IPS-18c (cell line): ENCODE measurements around the gene SULF2.

Experiments
- H3K4me3 ChIP-seq: 2 replicates; pipeline ENCODE4 v1.7.0; 2013; ENCODE audit warnings: low read depth, mild to moderate bottlenecking, low read length, moderate library complexity; ENCODE audit not compliant: insufficient read depth
- H3K9me3 ChIP-seq: one replicate; pipeline ENCODE4 v1.6.1; 2013; ENCODE audit warnings: mild to moderate bottlenecking, low read length, moderate library complexity; ENCODE audit not compliant: control insufficient read depth, insufficient read depth

Gene SULF2

DNA sequence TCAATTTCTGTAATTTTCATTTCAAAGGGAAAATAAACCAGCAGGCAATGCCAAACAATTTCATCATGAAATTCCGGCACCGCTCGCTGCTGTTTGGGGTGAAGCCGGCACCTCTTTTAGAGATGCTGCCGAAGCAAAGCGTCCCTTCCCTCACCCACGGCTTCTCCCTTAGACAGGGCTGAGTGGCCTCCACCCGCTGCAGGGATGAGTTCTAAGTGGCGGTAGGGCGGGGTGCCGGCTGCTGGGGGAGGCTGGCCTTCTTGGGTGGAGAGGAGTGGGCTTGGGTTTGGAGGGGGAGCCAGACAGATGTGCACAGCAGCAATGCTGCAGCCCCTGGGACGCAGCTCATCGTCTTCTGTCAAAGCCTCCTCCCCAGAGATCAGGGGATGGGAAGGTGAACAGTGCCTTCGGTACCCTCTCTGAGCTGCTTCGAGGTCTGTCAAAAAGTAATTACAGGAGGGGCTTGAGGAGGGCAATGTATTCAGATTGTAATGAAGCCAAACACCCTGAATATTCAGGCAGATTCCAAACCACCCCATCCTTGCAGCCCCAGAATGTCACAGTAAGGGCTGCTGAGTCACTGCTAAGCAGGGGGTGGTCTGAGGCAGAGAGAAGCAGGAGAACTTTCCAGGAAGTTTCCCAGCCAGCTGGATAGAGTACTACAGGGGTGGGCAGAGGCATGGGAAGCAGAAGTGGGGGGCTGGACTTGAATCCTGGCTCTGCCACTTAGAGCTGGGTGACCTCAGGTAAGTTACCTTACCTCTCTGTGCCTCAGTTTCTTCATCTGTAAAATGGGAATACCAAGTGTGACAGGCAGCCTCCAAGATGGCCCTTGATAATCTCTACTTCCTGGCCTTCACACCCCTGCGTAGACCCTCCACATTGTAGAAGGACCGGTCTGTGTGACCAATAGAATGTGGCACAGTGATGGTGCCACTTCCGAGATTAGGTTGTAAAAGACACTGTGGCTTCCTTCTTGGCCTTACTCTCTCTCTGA, 96.6 kb downstream of the SULF2 start:
- Histone ChIP-seq H3K4me3 (no peak overlapping the region), H3K9me3 (peaks cover 13% of the 10 kb centered on the region)

DNA sequence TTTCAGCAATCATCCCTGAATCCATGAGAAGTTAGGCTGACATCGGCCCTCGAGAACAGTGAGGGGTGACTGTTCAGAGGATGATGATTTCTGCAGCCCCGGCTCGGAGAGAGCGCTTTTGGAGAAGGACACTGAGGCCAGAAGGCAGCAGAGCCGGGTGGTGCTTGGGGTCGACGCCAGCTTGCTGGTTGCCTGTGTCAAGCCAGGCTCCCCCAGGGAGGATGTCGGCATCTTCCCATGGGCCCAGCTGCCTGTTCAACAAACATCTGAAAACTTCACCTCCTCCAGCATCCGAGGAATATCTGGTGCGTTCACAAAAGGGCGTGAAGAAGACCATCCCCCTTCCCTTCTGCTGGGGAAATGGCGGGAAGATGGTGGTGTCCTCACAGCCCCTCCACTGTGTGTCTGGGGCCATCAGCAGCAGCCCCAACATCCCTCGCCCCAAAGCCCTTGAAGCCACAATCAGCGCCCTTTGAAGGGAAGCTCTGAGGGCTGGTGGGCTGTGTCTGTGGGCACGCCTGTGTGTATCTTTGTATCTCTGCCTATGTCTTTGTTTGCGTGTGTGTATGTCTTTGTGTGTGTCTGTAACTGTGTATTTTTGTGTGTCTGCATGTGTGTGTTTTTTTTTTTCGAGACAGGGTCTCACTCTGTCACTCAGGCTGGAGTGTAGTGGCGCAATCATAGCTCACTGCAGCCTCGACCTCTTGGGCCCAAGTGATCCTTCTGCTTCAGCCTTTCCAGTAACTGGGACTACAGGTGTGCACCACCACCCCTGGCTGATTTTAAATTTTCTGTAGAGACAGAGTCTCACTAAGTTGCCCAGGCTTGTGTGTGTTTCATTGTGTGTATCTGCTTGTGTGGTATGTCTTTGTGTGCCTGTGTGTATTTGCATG, 97.9 kb downstream of the SULF2 start:
- Histone ChIP-seq H3K9me3 (peaks cover 11% of the 10 kb centered on the region), H3K4me3 (no peak overlapping the region)

DNA sequence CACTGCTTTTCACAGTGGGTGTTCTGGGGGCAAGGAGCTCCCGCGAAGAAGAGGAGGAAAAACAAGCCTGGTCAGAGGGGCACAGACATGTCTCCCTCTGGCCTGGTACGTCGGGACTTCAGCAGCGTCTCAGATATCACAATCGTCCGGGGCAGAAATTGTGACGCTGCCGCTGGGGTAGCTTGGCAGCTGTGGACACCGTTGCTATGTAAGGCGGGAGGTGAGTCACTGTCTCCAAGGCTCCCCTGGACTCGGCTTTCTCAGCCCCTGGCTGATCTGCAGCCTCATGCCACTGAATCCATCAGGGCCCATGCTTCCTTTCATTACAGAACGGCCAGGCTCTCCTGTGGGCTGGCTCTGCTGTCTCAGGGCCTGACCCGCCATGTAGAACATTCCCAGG, 98.7 kb downstream of the SULF2 start:
- no peak overlapping the region for H3K4me3 ChIP-seq

DNA sequence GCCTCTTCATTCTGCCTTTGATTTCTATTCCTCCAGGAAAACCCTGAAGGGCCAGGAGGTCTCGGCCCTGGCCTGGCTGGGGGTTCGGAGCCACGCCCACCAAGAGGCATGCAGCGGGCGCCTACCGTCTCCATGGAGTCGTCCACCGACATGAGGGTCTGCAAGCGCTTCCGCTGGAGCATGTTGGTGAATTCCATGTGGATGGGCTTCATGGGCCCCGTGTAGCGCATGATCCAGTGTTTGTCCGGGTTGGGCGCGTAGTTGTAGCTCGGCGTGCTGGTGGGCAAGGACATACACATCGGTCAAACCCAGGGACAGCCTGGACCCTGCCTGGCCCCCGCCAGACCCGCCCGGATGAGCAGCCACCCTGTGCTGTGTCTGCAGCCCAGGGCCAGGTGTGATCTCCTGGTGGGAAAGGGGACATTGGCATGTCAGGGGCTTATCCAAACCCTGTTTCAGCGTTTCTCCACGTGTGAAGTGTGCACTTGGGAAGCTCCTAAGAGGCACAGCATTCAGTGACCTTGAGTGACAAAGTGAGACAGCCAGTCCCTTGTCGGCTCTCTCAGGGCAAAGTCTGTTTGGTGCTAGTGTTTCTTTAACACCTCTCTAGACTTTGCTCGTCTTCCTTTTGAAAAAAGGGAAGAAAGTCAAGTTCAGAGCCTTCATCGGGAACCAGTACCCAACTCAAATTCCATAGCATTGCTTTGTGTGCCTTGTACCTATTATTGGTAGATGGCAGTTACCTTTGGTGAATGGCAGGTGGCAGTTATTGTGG, 100.8 kb downstream of the SULF2 start:
- Histone ChIP-seq H3K4me3 (no peak overlapping the region), H3K9me3 (peaks cover 3% of the 10 kb centered on the region)

More for the DNA sequence above, 98.7 kb downstream of the SULF2 start:
- peaks cover 5% of the 10 kb centered on the region for H3K9me3 ChIP-seq

DNA sequence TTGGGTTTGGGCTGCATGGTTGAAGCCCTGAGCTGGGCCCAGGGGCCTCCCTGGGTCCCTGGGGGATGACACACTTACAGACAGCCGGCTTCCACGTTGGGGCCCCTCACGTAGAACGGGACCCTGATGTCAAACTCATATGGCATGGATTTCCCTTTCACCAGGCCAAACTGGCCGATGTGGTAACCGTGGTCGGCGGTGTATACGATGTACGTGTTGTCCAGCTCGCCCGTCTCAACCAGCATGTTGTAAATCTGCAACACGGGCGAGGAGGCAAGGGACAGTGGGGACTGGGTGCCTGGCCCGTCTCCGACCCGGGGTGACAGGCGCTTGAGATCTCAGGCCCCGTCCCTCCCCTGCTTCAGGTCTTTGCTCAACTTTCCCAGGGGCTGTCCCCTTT, 102.4 kb downstream of the SULF2 start:
- H3K9me3 ChIP-seq, result no peaks in the 10 kb centered on the region

DNA sequence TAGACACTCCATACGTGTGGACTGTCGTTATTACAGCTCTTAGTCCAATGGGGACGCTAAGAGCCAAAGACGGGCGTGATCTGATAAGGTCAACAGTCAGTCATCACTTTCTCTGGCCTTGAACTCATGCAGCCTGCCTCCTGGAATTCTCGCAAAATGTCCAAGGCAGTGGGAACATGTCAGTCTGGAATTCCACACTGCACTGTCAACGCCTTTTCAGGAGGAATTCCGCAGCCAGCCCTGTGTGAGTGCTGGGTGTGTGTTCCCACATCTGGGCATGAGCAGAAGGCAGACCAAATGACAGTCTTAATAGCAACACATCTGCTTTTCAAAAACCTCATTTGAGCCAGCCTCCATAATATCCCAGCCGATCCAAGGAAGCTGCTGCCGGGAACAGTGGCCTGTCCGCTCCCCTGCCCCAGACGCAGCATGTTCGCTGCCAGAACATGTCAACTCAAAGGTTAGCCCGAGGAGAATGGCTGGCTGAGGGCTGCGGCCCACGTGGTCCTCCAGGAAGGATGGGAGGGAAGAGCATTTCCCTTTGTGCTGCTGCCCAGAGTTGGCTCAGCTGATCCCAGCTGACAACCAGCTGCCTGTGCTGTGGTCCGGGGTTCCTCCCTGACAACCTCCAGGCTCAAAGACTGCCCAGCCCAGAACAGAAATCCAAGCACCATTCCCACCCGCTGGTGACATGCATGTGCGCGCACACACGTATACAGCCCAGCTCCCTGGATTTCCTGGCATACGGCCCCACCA, 103.1 kb downstream of the SULF2 start:
- no peak overlapping the region for H3K4me3 ChIP-seq
- H3K9me3 ChIP-seq, result no peaks in the 10 kb centered on the region

More for the DNA sequence above, 102.4 kb downstream of the SULF2 start:
- no peak overlapping the region for H3K4me3 ChIP-seq

DNA sequence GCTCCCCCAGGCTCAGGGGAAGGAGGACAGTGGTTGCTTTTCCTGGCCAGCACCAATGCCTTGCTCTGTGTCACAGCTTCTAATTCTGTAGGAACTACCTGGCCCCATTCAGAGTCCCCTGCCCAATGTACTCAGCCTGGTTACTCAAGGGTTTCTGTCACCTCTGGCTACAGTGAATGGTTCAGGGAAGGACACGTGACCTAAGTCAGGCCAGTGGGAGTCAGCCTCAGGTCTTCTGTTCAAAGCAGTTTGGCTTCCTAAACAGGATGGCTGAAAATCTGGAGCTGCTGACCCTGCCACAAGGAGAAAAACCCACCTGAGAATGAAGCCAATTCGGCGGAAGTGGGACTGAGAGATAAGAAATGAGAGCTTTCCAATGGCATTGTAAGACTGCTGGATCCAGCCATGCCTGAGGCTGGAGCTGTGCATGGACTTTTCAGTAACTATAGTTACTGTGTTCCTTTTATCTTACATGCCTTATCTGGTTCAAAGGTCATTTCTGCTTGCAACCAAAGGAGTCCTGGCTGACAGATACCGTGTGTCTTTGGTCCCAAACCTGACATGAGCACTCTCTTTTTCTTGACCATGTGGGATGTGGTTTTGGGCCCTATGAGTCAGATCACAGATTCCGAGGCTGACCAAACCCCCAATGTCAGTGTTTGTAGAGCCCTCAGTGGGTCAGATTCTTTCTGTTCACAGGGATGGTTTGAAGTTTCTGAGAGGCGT, 104.3 kb downstream of the SULF2 start:
- H3K9me3 ChIP-seq, result no peaks in the 10 kb centered on the region
- H3K4me3 ChIP-seq, result no peak overlapping the region

DNA sequence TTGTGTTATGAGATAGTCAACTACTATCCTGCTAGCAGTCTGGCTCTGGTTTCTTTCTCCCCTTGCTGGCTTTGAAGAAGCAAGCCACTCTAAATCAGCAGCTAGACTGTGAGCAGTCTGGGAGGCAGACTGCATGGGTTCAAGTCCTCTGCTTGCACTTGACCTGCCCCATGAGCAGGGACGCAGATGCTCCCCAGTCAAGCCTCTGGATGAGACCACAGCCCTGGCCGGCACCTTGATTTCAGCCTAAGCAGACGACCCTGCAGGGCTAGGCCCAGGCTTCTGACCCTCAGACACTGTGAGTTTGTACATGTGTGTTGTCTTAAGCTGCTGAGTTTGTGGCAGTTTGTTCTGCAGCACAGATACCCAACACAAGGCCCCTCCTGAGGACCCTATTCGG, 105.8 kb downstream of the SULF2 start:
- Histone ChIP-seq H3K4me3 (no peak overlapping the region), H3K9me3 (no peaks in the 10 kb centered on the region)

DNA sequence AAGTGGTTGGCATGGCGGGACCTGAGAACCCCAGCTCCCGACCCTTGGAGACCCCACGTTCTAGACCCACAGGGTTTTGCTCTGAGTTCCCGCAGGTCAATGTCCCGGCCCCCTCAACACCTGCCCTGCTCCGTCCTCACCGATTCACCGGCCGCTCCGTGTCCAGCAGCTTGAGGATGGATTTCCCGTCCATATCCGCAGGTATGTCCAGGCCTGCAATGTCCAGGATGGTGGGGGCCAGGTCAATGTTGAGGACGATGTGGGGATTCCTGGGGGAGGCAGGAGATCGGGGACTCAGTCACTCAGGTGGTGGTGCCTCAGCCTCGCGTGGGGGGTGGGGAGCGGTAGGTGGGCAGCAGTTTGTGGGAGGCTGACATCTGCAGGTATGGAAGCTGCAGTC, 106.7 kb downstream of the SULF2 start:
- Histone ChIP-seq H3K4me3 (no peak overlapping the region), H3K9me3 (no peaks in the 10 kb centered on the region)

DNA sequence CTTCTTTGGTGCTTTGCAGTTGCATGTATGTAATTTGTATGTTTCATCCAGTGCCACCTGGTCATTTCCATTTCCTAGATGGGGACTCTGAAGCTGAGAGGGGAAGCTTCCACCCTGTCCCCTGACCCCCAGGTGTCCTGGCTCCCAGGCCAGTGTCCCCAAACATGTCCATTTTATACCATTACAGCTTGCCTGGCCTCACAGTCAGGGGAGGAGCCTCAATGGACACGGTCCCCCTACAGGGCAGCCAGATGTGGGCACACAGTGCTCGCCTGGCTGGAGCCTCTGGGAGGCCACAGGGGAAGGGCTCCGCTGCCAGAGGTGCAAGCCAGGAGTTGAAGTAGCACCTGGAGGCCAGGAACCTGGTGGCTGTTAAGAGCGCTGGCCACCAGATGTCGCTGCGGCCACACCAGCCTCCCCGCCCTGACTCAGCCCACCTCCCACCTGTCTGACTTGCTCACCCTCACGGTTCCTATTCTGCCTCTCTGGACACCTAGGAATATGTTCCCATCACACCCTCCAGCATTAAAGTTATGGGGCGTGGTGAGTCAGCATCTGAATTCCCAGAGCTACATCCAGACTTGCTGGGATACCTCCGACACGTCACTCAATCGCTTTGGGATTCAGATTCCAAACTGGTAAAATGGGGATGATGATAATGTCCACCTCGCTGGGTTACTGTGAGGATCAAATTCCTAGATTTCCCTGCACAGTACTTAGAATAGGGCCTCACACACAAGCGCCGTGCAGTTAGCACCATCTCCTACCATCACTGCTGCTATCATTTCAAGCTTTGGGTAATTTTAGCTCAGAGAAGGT, 107.4 kb downstream of the SULF2 start:
- Histone ChIP-seq H3K9me3 (no peaks in the 10 kb centered on the region), H3K4me3 (no peak overlapping the region)

DNA sequence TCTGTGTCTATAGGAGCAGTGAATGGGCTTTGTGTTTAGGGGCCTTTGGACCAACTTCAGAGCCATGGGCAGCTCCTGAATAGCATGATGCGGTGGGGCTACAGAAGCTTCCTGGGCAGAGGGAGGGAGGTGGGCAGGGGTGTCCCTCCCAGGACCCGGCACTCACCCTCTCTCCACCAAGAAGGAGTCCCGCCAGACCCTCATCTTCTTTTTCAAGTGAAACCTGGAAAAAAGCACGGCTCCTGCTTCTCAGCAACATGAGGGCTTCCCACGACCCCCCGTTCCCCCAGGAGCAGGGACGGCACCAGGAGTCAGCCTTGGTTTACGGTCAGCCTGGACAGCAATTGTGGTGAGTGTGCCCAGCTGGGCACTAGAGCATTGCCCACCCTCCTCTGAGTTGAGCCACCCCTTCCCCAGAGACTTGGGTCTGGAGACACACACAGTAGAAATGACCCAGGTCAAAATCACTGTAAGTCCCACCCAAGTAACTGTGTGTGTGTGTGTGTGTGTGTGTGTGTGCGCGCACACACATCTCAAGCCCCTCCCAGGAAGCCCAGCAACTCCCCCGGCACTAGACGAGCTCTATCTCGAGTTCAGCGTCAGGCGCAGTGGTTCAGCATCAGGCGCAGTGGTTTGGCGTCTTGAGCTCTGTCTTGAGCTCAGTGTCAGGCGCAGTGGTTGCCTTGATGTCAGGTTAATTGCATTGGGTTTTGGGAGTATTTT, 108.2 kb downstream of the SULF2 start:
- no peak overlapping the region for H3K4me3 ChIP-seq

DNA sequence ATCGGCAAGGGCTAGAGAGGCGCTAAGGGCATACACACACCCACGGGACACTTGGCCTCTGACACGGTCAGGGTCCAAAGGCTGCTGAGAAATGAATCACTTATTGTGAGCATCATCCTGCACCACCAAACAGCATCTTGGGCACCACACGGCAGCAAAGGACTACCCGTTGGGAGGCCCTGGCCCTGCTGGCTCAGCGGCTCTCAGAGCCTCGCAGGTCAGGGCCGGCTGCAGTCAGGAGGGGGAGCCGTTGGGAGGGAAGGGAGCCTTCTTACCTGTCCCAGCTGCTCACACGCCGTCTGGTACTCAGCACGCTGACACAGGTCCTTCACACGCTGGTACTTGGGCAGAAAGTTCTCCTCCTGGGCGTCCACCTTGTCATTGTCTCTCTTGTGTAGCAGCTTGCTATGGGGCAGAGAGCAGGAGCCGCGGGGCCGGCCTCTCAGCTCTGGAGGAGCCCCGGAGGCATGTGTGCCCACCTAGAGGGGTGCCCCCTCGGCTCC, 109.0 kb downstream of the SULF2 start:
- Histone ChIP-seq H3K4me3 (no peak overlapping the region), H3K9me3 (no peaks in the 10 kb centered on the region)

More for the DNA sequence above, 108.2 kb downstream of the SULF2 start:
- no peaks in the 10 kb centered on the region for H3K9me3 ChIP-seq

DNA sequence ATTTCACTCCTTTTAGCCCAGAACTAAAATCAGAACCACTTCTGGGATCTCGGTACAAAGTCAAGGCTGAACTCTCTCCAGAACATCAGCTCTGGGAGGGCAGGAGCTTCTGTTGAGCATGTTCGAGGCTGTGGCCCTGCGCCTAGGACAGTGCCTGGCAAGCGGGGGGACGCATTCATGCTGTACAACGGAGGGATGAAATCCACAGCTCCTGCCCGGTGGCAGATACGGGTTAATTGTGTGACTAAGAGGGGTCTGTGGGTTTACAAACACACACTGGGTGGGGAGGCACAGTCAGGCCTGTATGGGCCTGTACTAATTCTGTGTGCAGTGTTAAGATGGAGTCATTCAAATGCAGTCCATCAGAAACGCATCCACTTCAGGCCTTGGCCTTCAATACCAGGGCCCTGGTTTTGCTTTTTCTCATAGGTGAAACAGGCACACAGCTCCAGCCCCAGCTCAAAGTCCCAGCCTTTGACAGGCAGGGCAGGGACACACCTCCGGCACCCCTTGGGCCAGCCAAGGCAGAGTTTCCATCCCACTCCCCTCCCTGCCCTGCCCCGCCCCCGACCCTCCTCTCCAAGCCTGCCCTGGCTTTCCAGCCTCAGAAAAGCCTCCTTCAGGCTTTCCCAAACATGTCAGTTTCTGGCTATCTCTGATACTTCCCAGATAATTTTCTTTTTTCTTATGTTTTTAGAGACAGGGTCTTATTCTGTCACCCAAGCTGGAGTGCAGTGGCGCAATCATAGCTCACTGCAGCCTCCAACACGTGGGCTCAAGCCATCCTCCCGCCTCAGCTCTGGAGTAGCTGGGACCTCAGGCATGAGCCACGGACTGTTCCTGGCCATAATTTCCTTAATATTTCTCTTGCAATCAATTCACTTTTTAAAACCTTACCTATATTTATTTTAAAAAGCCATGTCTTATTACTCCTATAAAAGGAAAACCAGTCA, 109.8 kb downstream of the SULF2 start:
- Histone ChIP-seq H3K9me3 (no peaks in the 10 kb centered on the region), H3K4me3 (no peak overlapping the region)

DNA sequence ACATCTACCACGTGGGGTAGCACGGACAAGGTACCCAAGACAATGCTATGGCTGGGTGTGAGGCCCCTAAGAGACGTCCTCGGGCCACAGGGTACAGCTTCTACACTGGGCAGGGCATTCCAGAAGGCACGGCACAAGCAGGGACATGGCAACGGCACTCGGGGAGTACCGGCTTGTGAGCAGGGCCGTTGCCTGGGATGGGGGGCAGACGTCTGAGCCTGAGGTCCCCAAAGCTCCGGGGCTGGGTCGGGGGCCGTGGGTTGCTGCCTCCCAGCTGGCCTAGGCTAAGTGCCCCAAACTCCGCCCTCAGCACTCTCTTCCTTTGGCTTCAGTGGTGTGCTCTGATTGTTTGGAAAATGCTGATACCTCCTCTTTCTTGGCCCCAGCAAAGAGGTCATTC, 110.6 kb downstream of the SULF2 start:
- H3K9me3 ChIP-seq, result no peaks in the 10 kb centered on the region
- H3K4me3 ChIP-seq, result no peak overlapping the region
